Amygdala (tissue), 56 donors: ENCODE results near the gene CFAP410.
"Not testable (repeated sequence)": the region's sequence is repeated elsewhere in the genome, so short reads cannot be mapped to it uniquely, and the experiment has no call there.

ENCODE experiments used
- DNase-seq, 56 donors: peaks; one replicate each; lab custom pipeline; 2025; lab: John Stamatoyannopoulos, UW

Gene CFAP410

DNA sequence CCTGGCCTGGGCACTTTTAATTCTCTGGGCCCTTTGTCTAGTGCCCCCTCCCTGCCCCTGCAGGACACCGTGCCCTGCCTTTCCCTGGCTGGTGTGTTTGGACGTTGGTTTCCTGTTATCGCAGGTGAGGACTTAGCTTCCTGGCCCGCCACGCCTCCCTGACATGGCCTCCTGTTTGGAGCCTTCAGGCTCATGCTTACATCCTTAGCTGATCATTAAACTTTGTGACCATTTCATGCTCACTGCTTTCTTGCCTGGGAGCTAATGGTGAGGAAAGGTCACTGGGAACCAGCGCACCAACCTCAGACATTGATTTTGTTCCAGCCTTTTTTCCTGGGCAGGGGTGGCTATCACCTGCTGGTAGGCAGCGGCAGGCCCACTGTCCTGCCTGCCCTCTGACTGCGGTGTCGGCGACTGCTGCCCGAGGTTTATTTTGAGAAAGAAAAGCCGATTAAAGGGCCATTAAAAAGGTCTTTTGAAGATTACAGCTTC lies 35.7 kb downstream of the CFAP410 start:
- no peak for DNase-seq

DNA sequence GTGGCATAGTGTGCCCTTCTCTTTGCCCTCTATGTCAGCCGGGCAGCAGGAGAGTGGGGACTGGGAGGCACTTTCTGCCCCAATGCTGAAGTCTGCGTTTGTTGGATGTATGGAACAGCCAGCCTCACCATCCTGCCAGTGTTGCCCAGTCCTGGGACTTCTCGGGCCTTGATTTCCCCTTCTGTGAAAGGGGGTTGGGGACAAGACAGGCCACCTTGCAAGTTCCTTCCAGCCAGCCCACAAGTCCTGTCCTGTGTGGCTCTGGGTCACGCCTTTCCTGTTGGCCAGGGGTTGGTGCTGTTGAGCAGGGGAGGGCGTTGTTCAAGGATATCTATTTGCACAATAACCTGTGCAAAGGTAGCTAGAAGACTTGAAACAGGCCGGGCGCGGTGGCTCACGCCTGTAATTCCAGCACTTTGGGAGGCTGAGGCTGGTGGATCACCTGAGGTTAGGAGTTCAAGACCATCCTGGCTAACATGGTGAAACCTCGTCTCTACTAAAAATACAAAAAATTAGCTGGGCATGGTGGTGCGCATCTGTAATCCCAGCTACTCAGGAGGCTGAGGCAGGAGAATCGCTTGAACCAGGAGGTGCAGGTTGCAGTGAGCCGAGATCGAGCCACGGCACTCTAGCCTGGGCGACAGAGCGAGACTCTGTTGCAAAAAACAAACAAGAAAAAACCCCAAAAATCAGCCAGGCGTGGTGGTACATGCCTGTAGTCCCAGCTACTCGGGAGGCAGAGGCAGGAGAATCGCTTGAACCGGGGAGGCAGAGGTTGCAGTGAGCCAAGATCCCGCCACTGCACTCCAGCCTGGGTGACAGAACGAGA lies 36.4 kb downstream of the CFAP410 start:
- not testable (repeated sequence) for DNase-seq

DNA sequence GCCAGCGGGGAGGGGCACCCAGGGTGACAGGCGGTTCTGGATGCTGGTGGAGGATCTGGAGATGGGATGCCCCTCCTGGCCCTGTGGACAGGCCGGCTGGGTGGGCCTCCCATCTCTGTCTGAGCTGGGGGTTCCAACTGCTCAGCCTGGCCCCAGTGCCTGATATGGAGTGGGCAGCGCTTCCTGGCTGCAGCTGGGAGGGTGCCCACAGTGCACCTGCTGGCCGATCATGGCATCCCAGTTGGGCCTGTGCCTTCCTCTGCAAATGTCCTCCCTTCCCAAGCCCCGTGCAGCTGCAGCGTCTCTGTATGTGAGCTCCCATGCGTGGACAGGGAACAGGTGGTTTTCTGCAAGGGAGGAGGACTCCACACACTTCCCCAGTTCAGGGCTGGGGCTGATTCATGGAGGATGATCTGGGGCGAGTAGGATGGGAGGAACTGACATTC lies 37.2 kb downstream of the CFAP410 start:
- peak in 6 of 56 donors; percentile 20 to 38 (median 30) for DNase-seq

DNA sequence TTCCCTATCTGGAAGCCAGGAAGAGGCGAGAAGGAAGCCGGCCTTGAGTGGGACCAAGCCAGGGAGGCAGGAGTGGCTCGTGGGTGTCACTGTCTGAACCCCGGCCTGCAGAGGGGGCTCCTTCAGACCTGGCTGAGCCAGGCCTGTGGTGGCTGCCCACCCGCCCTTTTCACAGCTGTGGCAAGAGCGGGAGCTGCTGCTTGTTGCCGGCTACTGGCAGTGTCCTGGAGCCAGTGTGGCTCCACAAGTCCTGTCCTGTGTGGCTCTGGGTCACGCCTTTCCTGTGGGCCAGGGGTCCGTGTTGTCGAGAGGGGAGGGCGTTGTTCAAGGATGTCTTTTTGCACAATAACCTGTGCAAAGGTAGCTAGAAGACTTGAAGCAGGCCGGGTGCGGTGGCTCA lies 38.0 kb downstream of the CFAP410 start:
- no peak for DNase-seq

DNA sequence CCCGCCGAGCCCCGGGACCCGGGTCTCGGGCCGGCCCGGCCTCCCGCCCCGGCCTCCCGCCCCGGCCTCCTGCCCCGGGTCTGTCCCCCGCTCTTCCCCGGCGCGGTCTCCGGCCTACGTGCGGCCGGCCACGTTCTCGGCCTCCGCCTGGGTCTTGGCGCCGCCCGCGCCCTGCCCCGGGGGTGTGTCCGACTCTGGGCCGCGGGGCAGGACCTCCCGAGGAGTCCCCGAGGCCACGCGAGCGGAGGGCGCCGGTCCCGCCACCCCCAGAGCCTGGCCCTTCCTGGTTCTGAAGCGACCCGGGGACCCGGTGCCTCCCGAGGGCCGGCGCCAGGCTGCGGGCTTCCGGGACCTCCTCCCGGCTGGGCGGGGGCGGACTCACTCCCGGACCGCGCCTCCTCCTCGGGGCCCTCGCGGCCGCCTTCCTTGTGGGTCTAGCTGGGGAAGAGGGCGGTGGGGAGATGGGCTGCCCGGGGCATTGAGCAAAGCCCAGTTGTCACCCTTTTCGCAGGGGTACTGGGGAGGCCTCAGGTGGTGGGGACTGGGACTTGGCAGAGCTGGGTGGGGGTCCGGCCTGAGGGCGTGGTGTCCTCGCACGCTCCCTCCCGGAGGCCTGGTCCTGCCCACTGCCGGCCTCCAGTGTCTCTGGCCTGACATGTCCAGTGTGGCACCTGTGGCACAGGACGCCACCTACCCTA lies 38.8 kb downstream of the CFAP410 start:
- DNase-seq: peak in 25 of 56 donors; percentile 20 to 63 (median 40)

DNA sequence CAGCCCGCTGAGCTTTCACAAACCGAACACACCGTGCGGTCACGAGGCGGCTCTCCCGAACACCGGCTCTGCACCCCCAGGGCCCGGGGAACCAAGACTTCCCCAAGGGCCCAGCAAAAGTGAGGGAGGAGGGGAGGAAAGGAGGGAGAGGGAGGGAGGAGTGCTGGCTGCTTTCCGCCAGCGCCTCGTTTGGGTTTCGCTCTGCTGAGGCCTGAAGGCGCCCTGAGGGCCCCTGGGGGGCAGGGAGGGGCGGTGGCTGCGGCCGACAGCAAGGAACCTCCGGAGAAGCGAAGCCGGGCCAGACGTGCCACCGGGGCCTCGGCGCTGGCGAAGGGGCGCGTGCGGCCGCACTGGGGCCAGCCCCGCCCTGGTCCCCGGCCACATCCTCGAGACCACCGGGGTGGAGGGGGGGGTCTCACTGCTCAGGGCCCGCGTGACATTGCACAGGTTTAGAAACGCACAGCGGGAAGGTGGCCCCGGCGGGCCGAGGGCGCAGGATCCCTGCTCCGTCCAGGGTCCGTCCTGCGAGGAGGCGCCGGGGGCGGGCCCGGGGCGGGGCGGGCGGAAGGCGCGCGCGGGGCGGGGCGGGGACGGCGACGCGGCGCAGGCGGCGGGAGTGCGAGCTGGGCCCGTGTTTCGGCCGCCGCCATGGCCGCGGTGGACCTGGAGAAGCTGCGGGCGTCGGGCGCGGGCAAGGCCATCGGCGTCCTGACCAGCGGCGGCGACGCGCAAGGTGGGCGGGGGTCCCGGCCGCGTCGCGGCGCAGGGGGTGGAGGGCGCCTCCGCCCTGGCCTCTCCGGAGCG lies 39.5 kb downstream of the CFAP410 start, which contains the start of gene PFKL:
Gene PFKL, plus strand, starts transcription at position 596 of the 804 bp plus-strand sequence. Its CDS starts 53 bp downstream, at position 649.
- DNase-seq: peak in 36 of 56 donors; percentile 9 to 78 (median 54)

DNA sequence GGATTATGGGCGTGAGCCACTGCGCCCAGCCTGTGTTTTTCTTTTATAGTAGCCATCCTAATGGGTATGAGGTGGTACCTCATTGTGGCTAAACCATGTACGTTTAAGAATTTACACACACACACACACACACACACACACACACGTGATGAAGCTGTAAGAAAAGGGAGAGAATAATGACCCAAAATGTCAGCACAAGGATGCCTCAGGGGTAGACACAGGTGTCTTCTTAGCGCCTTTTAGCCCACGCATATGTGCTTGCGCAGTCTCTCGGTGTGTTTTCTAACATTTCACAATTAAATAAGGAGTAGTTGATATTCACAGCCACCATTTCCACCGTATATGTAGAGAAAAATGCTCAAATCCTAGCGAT lies 40.1 kb downstream of the CFAP410 start:
- DNase-seq: no peak

DNA sequence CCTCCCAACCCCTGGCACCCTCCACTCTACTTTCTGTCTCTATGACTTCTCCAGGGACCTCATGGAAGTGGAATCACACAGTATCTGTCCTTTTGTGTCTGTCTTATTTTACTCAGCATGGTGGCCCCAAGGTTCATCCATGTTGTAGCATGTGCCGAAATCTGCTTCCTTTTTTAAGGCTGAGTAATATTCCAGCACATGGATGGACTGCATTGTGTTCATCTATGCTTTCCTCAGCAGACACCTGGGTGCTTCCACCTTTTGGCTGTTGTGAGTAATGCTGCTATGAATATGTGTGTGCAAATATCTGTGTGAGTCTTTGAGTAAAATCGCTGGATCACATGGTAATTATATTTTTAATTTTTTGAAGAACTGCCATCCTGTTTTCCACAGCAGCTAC lies 40.9 kb downstream of the CFAP410 start:
- DNase-seq: no peak

DNA sequence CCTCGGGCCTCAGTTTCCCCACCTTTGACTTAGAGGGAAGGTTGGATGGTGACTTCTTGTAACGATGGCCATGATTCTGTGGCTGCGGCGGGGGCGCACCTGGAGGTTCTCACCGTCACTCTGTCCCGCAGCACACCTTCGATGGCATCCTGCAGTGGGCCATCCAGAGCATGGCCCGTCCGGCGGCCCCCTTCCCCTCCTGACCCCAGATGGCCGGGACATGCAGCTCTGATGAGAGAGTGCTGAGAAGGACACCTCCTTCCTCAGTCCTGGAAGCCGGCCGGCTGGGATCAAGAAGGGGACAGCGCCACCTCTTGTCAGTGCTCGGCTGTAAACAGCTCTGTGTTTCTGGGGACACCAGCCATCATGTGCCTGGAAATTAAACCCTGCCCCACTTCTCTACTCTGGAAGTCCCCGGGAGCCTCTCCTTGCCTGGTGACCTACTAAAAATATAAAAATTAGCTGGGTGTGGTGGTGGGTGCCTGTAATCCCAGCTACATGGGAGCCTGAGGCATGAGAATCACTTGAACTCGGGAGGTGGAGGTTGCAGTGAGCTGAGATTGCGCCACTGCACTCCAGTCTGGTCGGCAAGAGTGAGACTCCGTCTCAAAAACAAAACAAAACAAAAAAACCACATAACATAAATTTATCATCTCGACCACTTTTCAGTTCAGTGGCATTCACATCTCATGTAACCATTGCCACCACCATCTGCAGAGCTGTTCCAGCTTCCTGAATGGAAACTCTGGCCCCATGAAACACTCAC lies 41.5 kb downstream of the CFAP410 start:
- DNase-seq: peak in 54 of 56 donors; percentile 22 to 91 (median 74)

DNA sequence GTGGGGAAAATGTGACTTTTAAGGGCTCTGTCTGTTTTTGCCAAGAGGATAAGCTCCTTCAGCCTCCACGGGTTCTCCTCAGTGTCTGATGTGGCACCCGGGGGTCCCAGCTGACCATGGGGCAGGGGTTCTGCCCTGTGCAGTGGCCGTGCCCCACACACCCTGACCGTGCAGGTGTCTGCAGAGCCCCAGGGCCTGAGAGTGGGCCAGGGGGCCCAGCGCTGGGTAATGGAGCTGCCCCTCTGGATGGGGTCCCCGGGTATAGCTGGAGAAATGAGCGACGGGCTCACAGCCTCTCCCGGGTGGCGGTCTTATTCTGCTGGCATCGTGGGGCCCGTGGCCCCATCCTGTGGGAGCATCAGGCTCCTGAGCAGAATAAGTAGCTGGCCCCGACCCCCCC lies 42.3 kb downstream of the CFAP410 start:
- no peak for DNase-seq

DNA sequence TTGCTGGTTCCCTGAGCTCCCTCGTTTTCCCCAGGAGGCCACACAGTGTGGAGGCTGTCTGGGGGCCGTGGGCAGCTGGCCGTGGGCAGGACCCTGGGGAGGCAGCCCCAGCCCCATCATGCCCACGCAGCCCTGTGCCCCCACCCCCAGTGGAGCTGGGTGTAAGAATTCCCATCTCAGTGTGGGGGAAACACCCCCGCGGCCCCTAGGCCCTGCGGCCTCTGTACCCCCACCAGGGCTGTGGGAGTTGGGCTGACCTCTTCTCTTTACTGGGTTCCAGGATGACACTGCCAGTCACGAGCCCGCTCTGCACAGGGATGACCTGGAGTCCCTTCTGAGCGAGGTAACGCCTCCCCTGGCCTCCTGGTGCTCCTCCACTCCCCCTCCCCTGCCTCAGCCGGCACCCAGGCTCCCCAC lies 43.1 kb downstream of the CFAP410 start:
- DNase-seq: no peak

DNA sequence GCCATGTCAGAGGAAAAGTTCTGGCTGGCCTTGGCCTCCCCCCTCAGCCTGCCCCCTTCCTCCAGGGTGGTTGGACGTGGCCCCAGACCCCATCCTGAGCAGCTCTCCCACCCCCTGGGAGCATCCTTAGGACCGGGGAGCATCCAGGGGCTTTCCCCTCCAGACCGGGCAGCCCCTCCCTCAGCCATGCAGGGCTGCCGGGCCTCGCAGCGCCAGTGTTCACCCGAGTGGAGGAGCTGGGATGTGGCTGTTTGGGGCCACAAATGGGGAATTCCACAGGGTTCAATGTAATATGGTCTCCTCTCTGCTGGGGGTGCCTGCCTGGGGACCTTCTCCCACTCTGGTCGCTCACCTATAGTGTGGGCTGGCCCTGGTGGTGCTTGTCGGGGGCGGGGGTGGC lies 43.5 kb downstream of the CFAP410 start:
- DNase-seq: no peak

DNA sequence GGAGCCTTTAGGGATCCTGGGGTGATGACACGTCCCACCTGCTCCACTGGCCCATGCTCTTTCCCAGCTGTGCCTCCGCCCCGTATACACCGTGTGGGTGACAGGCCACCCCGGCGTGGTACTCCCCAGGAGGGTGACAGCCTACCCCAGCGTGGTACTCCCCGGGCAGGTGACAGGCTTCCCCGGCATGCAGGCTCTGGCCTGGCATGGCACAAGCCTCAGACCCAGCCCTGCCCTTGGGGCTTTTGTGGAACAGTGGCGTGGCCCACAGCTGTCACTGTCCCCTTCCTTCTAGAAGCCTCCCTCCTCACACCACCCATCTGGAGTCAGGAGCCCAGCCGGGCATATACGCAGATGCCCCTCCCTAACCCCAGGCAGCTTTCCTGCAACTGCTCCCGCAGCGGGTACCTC lies 44.0 kb downstream of the CFAP410 start:
- no peak for DNase-seq

DNA sequence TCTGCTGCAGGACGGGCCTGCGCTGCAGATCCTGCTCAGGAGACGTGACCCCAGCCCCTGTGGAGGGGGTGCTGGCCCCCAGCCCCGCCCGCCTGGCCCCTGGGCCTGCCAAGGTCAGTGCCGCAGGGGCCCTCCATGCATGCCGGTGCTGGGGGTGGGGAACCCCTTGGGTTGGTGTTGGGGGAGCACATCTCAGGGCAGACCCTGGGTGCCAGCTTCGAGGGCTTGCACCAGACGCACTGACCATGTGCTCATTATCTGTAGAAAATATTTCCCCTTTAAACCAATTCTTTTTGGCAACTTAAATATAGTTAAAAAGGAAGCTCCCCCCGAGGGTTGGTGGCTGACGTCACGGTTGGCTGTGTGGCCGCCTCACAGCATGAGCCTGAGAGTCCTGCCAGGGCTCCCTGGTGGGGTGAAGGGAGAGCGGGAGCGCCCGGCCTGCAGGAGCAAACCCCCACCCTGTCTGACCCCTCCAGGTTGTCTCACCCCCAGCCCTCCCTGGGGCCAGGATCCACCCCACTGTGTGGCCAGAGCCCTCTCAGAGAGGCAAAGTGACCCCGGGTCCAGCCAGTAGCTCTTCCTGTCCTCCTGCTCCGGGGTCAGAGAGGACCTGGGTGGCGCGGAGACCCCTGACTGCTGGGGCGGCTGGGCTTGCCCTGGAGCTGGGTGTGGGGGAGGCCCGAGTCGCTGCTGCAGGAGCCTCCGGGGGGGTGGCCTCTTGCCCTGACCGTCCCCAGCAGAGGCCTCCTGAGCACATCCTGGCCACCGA lies 44.6 kb downstream of the CFAP410 start:
- DNase-seq: peak in 5 of 56 donors; percentile 15 to 54 (median 27)

DNA sequence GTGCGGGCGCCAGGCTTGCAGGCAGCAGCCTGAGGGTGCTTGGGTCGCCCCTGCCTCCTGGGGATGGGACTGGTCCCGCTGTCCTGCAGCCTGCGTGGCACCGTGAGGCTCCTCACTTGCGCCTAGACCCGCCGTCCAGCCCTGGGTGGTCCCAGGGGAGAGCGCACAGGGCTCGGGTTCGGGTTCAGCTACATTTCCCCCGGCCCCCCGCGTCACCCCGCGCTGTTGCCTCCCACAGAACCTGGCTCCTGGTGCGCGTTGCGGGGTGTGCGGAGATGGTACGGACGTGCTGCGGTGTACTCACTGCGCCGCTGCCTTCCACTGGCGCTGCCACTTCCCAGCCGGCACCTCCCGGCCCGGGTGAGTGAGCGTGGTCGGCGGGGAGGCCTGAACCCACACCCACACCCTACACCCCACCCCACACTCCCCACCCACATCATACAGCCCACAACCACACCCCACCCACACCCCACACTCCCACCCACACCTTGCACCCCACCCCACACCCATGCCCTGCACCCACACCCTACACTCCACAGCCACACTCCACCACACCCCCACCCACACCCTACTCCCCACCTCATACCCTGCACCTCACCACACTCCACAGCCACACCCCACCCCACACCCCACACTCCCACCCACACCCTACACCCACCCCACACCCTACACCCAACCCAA lies 45.5 kb downstream of the CFAP410 start:
- DNase-seq: no peak

DNA sequence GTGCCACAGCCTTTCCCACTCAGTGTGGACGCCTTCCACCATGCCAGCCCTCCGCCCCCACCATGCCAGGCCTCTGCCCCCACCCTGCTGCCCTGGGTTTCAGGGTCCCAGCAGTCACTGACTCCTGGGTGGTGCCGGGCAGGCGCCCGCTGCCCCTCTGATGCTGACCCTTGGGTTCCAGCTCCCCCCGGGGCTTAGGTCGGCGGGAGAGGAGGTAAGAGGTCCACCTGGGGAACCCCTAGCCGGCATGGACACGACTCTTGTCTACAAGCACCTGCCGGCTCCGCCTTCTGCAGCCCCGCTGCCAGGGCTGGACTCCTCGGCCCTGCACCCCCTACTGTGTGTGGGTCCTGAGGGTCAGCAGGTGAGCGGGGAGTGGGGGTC lies 46.4 kb downstream of the CFAP410 start:
- DNase-seq: no peak

DNA sequence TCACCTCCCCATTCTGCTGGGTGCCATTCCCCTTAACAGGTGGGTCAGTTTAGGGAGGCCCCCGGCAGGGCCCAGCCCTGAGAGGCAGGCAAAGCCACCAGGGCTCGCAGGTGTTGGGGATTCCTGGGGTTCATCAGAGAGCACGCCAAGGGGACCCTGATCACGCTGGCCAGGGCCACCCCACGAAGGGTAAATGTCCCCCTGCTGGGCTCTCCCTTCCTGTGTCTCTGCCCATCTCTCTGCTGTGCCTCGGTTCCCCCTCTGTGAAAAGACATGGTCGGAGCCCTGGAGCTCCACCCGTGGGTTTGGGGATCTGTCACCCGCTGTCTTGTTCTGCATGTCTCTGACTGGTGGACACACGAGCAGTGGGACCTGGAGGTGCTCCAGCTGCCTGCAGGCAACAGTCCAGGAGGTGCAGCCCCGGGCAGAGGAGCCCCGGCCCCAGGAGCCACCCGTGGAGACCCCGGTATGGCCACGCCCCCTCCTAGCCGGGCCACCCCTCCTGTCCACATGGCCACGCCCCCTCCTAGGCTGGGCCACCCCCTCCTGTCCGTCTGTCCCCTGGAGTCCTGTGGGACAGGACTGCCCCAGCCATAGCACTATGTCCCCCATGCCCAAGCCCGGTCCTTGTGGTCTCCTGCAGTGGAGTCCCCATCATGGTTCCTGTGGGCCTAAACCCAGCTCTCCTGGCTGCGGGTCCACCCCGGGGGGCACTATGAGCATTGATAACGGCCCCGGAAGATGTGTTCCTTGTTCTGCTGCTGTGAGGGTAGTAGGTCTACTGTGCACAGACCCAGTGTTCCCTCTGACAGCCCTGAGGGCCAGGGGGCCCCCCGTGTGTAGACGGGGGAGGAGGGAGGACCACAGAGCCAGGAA lies 47.0 kb downstream of the CFAP410 start:
- no peak for DNase-seq
